SK-N-SH (cell line): ENCODE data around the gene SFXN5.

ENCODE experiments used
- CHD2 ChIP-seq: fragments of 150-350 bp; IDR thresholded peaks from 2 replicates; pipeline ENCODE4 v1.6.1; 2018; ENCODE audit warnings: low read length; ENCODE audit not compliant: partially characterized antibody
- CTCF ChIP-seq: fragments of 200-600 bp; sonication (generic); IDR thresholded peaks from 2 replicates; pipeline ENCODE4 v1.6.1; 2017; ENCODE audit warnings: antibody characterized with exemption, mild to moderate bottlenecking, moderate library complexity
- EZH2phosphoT487 ChIP-seq: fragments of 200-600 bp; sonication (generic); IDR thresholded peaks from 2 replicates; pipeline ENCODE4 v1.6.1; 2017; ENCODE audit warnings: low read depth, mixed run types, mild to moderate bottlenecking, antibody characterized with exemption, moderate library complexity, borderline replicate concordance
- POLR2AphosphoS5 ChIP-seq: IDR thresholded peaks from 2 replicates; pipeline ENCODE4 v1.6.1; 2012; ENCODE audit warnings: low read depth, low read length
- RAD21 ChIP-seq: IDR thresholded peaks from 2 replicates; pipeline ENCODE4 v1.6.1; 2012; ENCODE audit warnings: mild to moderate bottlenecking, low read length
- RCOR1 ChIP-seq: fragments of 150-350 bp; IDR thresholded peaks from 2 replicates; pipeline ENCODE4 v1.6.1; 2017; ENCODE audit warnings: antibody characterized with exemption, low read length
- REST ChIP-seq: IDR thresholded peaks from 2 replicates; pipeline ENCODE4 v1.6.1; 2012; ENCODE audit warnings: mild to moderate bottlenecking, low read depth, low read length, moderate library complexity
- TAF1 ChIP-seq: IDR thresholded peaks from 2 replicates; pipeline ENCODE4 v1.6.1; 2012; ENCODE audit warnings: low read depth, mild to moderate bottlenecking, low read length, moderate library complexity, borderline replicate concordance
- TCF12 ChIP-seq: IDR thresholded peaks from 2 replicates; pipeline ENCODE4 v1.4.0; 2012
- TF ChIP-seq, protein P1 (sequence below): fragments of 150-350 bp; IDR thresholded peaks from 2 replicates; pipeline ENCODE4 v1.6.1; 2017; ENCODE audit warnings: antibody characterized with exemption, low read length, low read depth, borderline replicate concordance
- TF ChIP-seq, protein P2 (sequence below): IDR thresholded peaks from 2 replicates; pipeline ENCODE4 v1.4.0; 2012; ENCODE audit warnings: low read depth
- TF ChIP-seq, protein P3 (sequence below): IDR thresholded peaks from 2 replicates; pipeline ENCODE4 v1.4.0; 2012; ENCODE audit warnings: low read depth, borderline replicate concordance

DNA sequence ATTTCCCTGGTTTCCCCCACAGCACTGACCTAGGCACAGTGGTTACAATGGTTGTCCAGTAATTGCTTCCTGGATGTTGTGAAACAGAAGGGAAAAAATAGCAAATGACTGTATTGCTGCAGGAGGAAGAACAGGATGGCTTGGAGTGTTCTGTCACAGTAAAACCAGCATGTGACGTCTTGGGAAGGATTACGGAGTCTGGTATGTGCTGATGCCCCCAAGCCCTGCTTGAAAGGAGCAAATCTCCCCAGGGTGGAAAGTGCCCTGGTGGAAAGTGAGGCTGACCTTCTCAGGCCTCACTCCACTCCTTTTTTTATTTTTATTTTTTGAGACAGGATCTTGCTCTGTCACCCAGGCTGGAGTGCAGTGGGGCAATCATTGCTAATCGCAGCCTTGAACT lies 33.4 kb upstream of the SFXN5 start:
- TF ChIP-seq POLR2AphosphoS5 = no peak
- no peak for TF ChIP-seq CTCF
- TF ChIP-seq TAF1 = no peak
- TF ChIP-seq REST = no peak
- TF ChIP-seq RAD21 = no peak
- TF ChIP-seq, protein P1, sequence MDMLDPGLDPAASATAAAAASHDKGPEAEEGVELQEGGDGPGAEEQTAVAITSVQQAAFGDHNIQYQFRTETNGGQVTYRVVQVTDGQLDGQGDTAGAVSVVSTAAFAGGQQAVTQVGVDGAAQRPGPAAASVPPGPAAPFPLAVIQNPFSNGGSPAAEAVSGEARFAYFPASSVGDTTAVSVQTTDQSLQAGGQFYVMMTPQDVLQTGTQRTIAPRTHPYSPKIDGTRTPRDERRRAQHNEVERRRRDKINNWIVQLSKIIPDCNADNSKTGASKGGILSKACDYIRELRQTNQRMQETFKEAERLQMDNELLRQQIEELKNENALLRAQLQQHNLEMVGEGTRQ = no peak
- TF ChIP-seq RCOR1 = no peak
- TF ChIP-seq, protein P2, sequence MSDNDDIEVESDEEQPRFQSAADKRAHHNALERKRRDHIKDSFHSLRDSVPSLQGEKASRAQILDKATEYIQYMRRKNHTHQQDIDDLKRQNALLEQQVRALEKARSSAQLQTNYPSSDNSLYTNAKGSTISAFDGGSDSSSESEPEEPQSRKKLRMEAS = no peak
- no peak for TF ChIP-seq CHD2
- no peak for TF ChIP-seq EZH2phosphoT487
- TF ChIP-seq TCF12 = no peak
- TF ChIP-seq, protein P3, sequence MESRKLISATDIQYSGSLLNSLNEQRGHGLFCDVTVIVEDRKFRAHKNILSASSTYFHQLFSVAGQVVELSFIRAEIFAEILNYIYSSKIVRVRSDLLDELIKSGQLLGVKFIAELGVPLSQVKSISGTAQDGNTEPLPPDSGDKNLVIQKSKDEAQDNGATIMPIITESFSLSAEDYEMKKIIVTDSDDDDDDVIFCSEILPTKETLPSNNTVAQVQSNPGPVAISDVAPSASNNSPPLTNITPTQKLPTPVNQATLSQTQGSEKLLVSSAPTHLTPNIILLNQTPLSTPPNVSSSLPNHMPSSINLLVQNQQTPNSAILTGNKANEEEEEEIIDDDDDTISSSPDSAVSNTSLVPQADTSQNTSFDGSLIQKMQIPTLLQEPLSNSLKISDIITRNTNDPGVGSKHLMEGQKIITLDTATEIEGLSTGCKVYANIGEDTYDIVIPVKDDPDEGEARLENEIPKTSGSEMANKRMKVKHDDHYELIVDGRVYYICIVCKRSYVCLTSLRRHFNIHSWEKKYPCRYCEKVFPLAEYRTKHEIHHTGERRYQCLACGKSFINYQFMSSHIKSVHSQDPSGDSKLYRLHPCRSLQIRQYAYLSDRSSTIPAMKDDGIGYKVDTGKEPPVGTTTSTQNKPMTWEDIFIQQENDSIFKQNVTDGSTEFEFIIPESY = no peak
